OCI-M1 (cell line): ENCODE data around the gene ACAD10.
A peak's percentile ranks its signal among the peaks of the same experiment; 100 is the strongest.
"Not testable (repeated sequence)": the region's sequence is repeated elsewhere in the genome, so short reads cannot be mapped to it uniquely, and the experiment has no call there.

ENCODE experiments used
- DNase-seq: peaks from one replicate; lab custom pipeline; 2025; lab: John Stamatoyannopoulos, UW

Gene ACAD10

GRCh38 chr12:111753144-111753881 is 67.5 kb downstream of the ACAD10 start:
- DNase-seq: peak; percentile 72

- no peak for DNase-seq
These were observed 68.8 kb downstream of the ACAD10 start for GRCh38 chr12:111754671-111755070.

DNA sequence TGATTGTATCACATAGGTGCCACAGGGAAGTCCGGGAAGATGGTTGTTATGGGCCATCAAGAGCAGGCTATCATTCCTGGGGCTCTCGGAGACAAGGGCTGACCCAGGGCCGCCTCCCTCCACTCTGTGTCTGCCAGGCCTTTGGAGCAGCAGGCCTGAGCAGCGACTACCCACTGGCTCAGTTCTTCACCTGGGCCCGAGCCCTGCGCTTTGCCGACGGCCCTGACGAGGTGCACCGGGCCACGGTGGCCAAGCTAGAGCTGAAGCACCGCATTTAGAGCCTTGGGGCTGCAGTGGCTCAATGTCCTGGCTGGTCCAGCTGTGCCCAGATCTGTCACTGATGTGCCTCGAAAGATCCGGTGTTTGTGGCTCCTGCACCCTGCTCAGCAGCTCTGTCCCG is 70.3 kb downstream of the ACAD10 start:
- DNase-seq: no peak

DNA sequence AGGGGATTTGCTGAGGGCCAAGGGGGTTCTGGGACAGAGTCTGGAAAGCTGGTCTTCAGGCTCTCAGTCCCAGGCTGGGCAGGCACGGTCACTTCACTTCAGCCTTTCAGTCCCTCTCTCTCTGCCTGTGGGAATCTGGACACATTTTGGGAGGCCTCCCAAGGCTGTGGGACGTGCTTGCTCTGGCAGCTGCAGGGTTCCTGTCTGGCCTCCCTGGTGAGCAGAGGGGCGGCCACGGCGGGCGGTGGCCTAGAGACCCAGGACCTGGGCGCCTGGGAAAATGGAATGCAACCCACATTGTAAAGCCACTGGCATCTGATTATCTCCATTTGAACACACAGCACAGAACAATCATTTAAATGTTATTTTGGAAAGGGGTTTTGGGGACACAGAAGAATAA is 70.8 kb downstream of the ACAD10 start:
- no peak for DNase-seq

DNA sequence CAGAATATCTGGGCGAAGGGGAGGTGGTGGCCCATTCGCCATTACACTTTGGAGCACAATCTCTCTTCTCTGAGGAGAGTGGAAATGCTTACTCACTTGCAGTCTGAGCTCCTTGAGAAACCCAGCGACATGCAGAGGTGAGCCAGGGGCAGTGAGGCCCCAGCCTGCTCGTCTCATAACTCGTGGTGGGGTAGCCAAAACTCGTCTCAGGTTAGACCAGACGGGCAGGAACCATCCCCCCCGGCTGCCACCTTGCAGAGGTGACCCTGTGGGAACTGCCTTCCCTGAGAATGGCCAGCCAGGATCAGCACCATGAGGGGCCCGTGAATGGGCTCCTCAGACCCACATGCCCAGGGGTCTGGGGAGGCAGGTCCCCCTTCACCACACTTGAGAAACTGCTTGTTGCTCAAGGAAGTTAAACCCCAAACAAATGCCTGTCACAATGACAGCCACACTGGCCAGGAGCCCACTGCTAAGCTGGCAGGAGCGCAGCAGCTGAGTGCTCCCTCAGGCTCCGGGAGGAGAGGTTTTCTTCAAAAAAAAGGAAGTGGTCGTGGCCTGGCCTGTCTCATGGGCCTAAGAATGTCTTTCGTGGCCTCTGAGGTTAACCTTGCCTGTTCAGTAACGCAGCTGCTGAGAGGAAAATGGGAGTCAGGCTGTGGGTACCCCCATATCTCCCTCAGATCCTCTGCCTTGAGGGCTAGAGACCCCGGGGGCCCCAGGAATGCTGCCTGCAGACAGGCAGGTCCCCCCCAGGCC is 71.7 kb downstream of the ACAD10 start:
- DNase-seq: peak; percentile 91

DNA sequence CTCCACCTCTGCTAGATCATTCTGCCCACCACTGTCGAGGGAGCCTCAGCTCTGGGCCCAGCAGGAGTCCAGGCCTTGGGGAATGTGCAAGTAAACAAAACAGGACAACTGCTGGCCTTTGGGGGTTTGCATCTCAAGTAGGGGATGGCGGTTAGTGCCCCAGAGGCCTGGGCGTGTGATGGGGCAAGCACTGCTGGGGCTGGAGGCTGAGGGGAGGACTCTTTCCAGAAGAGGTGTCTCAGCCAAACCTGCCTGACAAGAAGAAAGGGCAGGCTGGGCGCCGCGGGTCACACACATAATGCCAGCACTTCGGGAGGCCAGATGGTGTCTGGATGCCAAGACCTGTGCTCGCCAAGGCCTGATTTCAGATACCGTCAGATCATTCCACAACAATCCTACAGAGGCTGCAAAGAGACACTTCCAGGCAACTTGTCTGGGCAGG is 72.3 kb downstream of the ACAD10 start:
- no peak for DNase-seq

DNA sequence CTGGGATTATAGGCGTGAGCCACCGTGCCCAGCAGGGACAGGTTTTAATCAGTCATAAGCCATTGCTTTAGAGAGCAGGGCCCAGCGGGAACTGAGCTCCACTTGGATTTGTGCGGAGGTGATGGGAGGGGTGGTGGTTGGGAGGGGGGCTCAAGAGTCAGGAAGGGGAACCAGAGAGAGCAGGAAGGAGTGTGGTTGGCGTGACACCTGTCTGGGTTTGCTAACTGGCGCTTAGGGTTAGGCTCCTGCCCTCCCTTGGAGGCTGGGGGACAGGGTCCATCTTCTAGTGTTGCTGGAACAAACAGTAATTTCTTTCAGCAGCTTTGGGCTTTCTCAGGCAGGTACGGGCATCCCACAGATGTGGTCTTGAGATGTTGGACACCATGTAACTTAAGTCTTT is 73.4 kb downstream of the ACAD10 start:
- no peak for DNase-seq

GRCh38 chr12:111759991-111760390 is 74.1 kb downstream of the ACAD10 start:
- DNase-seq: no peak

DNA sequence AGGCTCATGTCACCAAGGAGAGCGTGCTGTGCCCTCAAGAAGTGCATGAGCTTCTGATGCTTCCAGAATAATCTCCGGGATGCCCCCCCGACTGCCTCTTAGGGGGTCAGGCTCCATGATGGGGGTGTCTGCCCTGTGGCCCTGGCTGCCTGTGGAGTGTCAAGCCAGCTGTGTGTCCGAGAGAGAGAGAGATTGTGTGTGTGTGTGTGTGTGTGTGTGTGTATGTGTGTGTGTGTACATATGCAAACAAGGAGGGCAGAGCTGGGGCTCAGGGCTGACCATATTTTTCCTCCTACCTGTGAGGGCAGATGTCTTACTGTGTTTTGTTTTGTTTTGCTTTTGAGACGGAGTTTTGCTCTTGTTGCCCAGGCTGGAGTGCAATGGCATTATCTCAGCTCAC is 75.2 kb downstream of the ACAD10 start:
- no peak for DNase-seq

- DNase-seq: no peak
These were observed 75.9 kb downstream of the ACAD10 start for GRCh38 chr12:111761706-111762105.

GRCh38 chr12:111763552-111763951 is 77.7 kb downstream of the ACAD10 start:
- DNase-seq: not testable (repeated sequence)

- no peak for DNase-seq
These were observed 78.4 kb downstream of the ACAD10 start for GRCh38 chr12:111764120-111764821.

DNA sequence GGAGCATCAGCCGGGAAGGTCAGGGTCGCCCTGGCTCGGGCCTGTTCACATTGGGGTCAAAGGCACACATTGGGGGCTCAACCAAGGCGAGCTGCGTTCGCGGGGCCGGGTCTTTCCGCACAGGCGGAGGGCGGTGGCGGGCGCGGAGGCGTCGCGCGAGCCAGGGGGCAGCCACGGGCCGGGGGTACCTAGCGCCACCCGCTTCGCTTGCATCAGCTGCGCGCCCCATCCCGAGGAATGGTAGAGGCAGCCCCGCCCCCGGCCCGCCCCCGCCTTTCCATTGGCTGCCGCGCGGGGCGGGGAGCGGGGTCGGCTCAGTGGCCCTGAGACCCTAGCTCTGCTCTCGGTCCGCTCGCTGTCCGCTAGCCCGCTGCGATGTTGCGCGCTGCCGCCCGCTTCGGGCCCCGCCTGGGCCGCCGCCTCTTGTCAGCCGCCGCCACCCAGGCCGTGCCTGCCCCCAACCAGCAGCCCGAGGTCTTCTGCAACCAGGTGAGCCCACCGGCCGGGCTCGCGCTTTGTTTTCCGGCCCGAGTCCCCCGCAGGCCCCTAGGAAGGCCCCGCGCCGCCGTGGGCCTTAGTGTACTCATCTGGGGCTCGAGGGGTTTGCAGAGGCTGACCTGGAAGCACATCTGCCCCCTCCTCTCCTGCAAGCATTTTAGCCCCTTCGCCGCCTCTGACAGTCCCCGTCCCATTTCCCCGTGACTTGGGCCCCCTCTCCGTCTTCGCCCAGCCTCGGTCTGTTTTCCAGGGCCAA is 80.9 kb downstream of the ACAD10 start, which contains the start of gene ALDH2:
Gene ALDH2 (plus strand): TSS at position 326 of the 754 bp plus-strand sequence. CDS start 50 bp downstream, at position 376.
- no peak for DNase-seq

DNA sequence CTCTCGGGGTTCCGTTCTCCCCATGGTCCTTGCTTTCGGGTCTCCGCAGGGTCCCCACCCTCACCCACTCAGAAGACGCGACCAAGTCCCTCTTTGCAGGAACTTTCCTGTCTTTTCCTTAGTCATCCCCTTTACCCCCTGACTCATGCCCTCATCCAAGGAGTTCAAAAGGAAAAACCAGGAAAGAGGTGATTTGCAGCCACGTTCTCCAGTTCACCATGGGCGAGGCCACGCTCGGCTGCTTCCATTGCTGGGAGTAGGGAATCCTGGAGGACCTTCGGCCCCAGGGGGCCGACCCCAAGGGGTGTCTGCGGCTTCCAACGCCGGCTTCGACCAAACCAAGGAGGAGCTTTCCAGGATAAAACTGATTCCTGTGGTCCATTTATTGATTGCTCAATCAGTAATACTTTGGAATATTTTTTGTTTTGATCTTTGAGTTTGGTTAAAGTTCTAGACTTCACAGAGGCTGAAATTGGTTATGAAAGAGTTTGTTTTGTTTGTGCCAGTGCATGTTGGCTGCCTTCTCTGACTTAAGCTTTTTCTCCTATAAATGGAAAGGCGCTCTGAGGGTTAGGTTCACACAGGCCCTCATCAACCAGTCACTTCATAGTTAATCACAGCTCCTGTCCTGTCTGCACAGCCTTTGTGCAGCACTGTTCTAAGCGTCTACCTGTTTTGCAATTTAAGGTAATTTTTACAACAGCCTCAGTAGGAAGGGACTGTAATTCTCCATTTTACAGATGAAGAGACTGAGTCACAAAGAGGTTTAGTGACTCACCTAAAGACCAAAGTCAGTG is 81.7 kb downstream of the ACAD10 start:
- no peak for DNase-seq

GRCh38 chr12:111768159-111768895 is 82.5 kb downstream of the ACAD10 start:
- DNase-seq: no peak

- no peak for DNase-seq
These were observed 83.7 kb downstream of the ACAD10 start for GRCh38 chr12:111769599-111769998.

- no peak for DNase-seq
These were observed 88.1 kb downstream of the ACAD10 start for GRCh38 chr12:111773801-111774551.

- peak; percentile 97 for DNase-seq
These were observed 89.6 kb downstream of the ACAD10 start for GRCh38 chr12:111775205-111776193.
